Heart left ventricle (tissue), 13 donors: ENCODE measurements around the gene CIP2A.

Source experiments
- CTCF ChIP-seq, 12 donors: fragments of 200-600 bp; sonication (generic) in 4 of 12; IDR thresholded peaks; one replicate each; pipeline versions ENCODE4 v1.5.0 to v1.8.0; 2018 to 2022; ENCODE audit warnings: antibody characterized with exemption in 12 of 12, mild to moderate bottlenecking in 5 of 12
- POLR2A ChIP-seq, 2 donors: fragments of 450-650 bp; IDR thresholded peaks; one replicate each; pipeline ENCODE4 v1.6.1; 2017; ENCODE audit warnings: antibody characterized with exemption in 2 of 2, mild to moderate bottlenecking in 2 of 2, moderate library complexity in 2 of 2
- donor health status: ischemic (EF 13 %, LVEDD 7.1; RV severe dilation, severe dysfunction).
- donor health status: DM: no; HTN: yes; CAD: no.
- donor health status: DM: no; HTN: no; CAD: no.
- donor health status: ischemic (EF 25% LVEDD 6.9; RV normal size, moderate dysfunction).
- donor health status: ischemic (EF 25% LVEDD 5.7; RV mildly dilated, moderate dysfunction).
- donor health status: ischemic (EF 35%, LVEDD 5.7; RV mildly dilated, moderate dysfunction).
- donor health status: nonischemic (EF 11% LVEDD 7.7; RV severe dilation, severe dysfunction).
- donor health status: DM: yes; HTN: yes; CAD: no.
- donor health status: PGD.
- donor health status: ischemic (EF 29% LVEDD 5.4; RV normal size, mild dysfunction).
- donor health status: nonischemic (EF 23%, LVEDD 6.1; RV moderate dilation, normal function).

GRCh38 chr3:108511490-108511889 is 77.7 kb downstream of the CIP2A start:
- TF ChIP-seq CTCF (IDR thresholded peaks at IDR 0.05), result no peak
- TF ChIP-seq POLR2A (IDR thresholded peaks at IDR 0.05), result no peak
